ENCODE measurements around the gene PRDM16. TPM values are rescaled to one million over a fixed set of nuclear protein-coding genes. Genes with fewer than 3 reads are reported as not detected.

Gene PRDM16
- total and polyA plus RNA-seq, 2 of the 13 experiments (the other 11 are each of a cell fraction or from before 2014, with no cell fraction given), result 0.15 to 0.81 TPM

DNA sequence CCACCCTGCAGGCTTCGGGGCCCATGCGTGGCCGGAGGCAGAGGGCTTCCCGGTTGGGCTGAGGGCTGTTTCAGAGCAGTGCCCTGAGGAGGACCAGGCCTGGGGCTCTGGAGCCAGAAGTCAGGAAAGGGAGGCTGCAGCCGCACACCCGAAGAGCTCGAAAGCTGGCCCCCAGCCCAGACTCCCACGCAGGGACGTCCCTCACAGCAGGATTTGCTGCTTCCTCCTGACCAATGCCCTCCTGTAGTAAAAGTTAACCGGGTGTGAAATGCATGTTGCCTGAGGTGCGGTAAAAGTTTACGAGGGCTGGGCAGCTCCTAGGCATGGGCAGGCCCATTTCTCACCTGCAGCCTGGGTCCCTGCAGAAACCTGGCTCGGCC, 283.9 kb downstream of the PRDM16 start:
- no peaks in the 10 kb centered on the region for H3K79me2 ChIP-seq (ENCODE audit: insufficient read depth, low read length)
- no peaks in the 10 kb centered on the region for H4K20me1 ChIP-seq (ENCODE audit: insufficient read depth, low read length)
- no CpG with 5 or more reads among the region's 13 CpGs for whole genome bisulfite sequencing (ENCODE audit: low lambda C conversion rate)
- no peaks in the 10 kb centered on the region for H3K9me3 ChIP-seq (ENCODE audit: low read length)
- in situ Hi-C loops (cut with HindIII; ENCODE audit: extremely low pct_ligation_motif_present, low pct_unique_long_range_greater_than_20kb), result no loop called here
- H3K27ac ChIP-seq (ENCODE audit: extremely low read length, insufficient read depth, low read length), result no peak overlapping the region
- TF ChIP-seq SP4 (CRISPR knock-in tag; IDR thresholded peaks at IDR 0.05), result no peak
- TF ChIP-seq, protein P1, sequence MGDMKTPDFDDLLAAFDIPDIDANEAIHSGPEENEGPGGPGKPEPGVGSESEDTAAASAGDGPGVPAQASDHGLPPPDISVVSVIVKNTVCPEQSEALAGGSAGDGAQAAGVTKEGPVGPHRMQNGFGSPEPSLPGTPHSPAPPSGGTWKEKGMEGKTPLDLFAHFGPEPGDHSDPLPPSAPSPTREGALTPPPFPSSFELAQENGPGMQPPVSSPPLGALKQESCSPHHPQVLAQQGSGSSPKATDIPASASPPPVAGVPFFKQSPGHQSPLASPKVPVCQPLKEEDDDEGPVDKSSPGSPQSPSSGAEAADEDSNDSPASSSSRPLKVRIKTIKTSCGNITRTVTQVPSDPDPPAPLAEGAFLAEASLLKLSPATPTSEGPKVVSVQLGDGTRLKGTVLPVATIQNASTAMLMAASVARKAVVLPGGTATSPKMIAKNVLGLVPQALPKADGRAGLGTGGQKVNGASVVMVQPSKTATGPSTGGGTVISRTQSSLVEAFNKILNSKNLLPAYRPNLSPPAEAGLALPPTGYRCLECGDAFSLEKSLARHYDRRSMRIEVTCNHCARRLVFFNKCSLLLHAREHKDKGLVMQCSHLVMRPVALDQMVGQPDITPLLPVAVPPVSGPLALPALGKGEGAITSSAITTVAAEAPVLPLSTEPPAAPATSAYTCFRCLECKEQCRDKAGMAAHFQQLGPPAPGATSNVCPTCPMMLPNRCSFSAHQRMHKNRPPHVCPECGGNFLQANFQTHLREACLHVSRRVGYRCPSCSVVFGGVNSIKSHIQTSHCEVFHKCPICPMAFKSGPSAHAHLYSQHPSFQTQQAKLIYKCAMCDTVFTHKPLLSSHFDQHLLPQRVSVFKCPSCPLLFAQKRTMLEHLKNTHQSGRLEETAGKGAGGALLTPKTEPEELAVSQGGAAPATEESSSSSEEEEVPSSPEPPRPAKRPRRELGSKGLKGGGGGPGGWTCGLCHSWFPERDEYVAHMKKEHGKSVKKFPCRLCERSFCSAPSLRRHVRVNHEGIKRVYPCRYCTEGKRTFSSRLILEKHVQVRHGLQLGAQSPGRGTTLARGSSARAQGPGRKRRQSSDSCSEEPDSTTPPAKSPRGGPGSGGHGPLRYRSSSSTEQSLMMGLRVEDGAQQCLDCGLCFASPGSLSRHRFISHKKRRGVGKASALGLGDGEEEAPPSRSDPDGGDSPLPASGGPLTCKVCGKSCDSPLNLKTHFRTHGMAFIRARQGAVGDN (CRISPR knock-in tag; IDR thresholded peaks at IDR 0.05), result peak; percentile 40
- TF ChIP-seq, protein P2, sequence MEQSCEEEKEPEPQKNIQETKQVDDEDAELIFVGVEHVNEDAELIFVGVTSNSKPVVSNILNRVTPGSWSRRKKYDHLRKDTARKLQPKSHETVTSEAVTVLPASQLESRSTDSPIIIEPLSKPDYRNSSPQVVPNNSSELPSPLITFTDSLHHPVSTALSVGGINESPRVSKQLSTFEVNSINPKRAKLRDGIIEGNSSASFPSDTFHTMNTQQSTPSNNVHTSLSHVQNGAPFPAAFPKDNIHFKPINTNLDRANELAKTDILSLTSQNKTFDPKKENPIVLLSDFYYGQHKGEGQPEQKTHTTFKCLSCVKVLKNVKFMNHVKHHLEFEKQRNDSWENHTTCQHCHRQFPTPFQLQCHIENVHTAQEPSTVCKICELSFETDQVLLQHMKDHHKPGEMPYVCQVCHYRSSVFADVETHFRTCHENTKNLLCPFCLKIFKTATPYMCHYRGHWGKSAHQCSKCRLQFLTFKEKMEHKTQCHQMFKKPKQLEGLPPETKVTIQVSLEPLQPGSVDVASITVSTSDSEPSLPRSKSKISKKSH (CRISPR knock-in tag; IDR thresholded peaks at IDR 0.05; ENCODE audit: borderline replicate concordance), result no peak
- no peak for FAIRE-seq
- ChIA-PET CTCF (ENCODE audit: low intra/inter-chr PET ratio, low total read pairs) (no interaction called here), POLR2A (interaction anchor here (0.7 to 5.4 kb wide), 2 partner anchors 13 to 60 kb away, joined by 4 to 78 read pairs; no protein-coding TSS in a partner anchor)
- H3K27me3 ChIP-seq (ENCODE audit: control insufficient read depth in 1 of 2, insufficient read depth in 2 of 2, low read length in 2 of 2), result no peaks in the 10 kb centered on the region
- H2AFZ ChIP-seq (ENCODE audit: low read length), result no peak overlapping the region
- ATAC-seq, result no peak
- peaks cover 92% of the 10 kb centered on the region for H3K4me1 ChIP-seq (ENCODE audit: insufficient read depth, low read length)
- no peaks in the 10 kb centered on the region for H3K36me3 ChIP-seq (replicated peaks in 1 of 2; ENCODE audit: control insufficient read depth in 1 of 2, insufficient read depth in 2 of 2, low read length in 2 of 2)
- DNase-seq (ENCODE audit: low spot score), result no peak
- BruUV-seq (replicated peaks), result no TSS peak
- intact Hi-C loops (cut with micrococcal nuclease; ENCODE audit: unreplicated experiment), result no loop called here
- H3K4me2 ChIP-seq (ENCODE audit: low read depth, low read length), result no peak overlapping the region
- H3K9ac ChIP-seq (ENCODE audit: insufficient read depth, low read depth, low read length), result no peak overlapping the region
- H3K4me3 ChIP-seq (replicated peaks in 1 of 3; ENCODE audit: insufficient read depth in 1 of 3, low read depth in 2 of 3, low read length in 3 of 3), result no peak overlapping the region
